SK-N-SH (cell line): ENCODE results near the gene LEO1. TPM values are rescaled to one million over a fixed set of nuclear protein-coding genes. Genes with fewer than 3 reads are reported as not detected.

Source experiments
- CTCF ChIA-PET: fragments of 300-600, 350-600 bp; formaldehyde crosslinking; extraction: SDS; loops from one replicate; lab custom pipeline; 2021; lab: Yijun Ruan, JAX
- POLR2A ChIA-PET: fragments of 350-600 bp; sonication (Branson Sonifier 250); formaldehyde crosslinking; extraction: SDS; loops from one replicate; lab custom pipeline; 2020; ENCODE audit warnings: antibody characterized with exemption, inconsistent platforms; lab: Yijun Ruan, JAX
- DNase-seq: peaks from one replicate; pipeline ENCODE4 v3.0.0; 2012
- H2AFZ ChIP-seq: fragments of 200-600 bp; sonication (generic); 2 replicates; pipeline ENCODE4 v1.8.1; 2016; ENCODE audit warnings: antibody characterized with exemption, mild to moderate bottlenecking, low read depth
- H3F3A ChIP-seq: fragments of 200-600 bp; sonication (generic); replicated peaks from 2 replicates; pipeline ENCODE3; 2016; ENCODE audit warnings: antibody characterized with exemption, mild to moderate bottlenecking; ENCODE audit not compliant: insufficient read depth
- H3K27ac ChIP-seq, 2 experiments: fragments of 200-500 bp in 1 of 2; fragments of 200-600 bp in 1 of 2; sonication (Bioruptor generic) in 1 of 2; sonication (generic), shearing (Covaris generic) in 1 of 2; 2 replicates each; pipeline versions ENCODE4 v1.5.1 to v1.6.1; 2014 to 2016; ENCODE audit warnings: low read depth in 2 of 2, inconsistent platforms in 1 of 2, low read length in 1 of 2, mild to moderate bottlenecking in 1 of 2, mixed read lengths in 1 of 2
- H3K27me3 ChIP-seq: fragments of 200-600 bp; sonication (generic), shearing (Covaris generic); 2 replicates; pipeline ENCODE4 v1.6.1; 2016; ENCODE audit warnings: mixed run types; ENCODE audit not compliant: insufficient read depth
- H3K36me3 ChIP-seq, 2 experiments: fragments of 200-500 bp in 1 of 2; fragments of 200-600 bp in 1 of 2; sonication (Bioruptor generic) in 1 of 2; sonication (generic) in 1 of 2; replicated peaks in 1 of 2; 2 replicates each; pipeline versions ENCODE3 to v1.5.1; 2014 to 2016; ENCODE audit warnings: low read length in 1 of 2, mild to moderate bottlenecking in 1 of 2; ENCODE audit not compliant: insufficient read depth in 2 of 2, control insufficient read depth in 1 of 2
- H3K4me1 ChIP-seq, 2 experiments: fragments of 200-500 bp in 1 of 2; fragments of 200-600 bp in 1 of 2; sonication (Bioruptor generic) in 1 of 2; sonication (generic), shearing (Covaris generic) in 1 of 2; 2 replicates each; pipeline versions ENCODE4 v1.5.1 to v1.6.1; 2014 to 2016; ENCODE audit warnings: low read depth in 1 of 2, low read length in 1 of 2, mixed run types in 1 of 2; ENCODE audit not compliant: insufficient read depth in 2 of 2, control insufficient read depth in 1 of 2
- H3K4me2 ChIP-seq: fragments of 200-600 bp; sonication (generic), shearing (Covaris generic); 2 replicates; pipeline ENCODE4 v1.6.1; 2017; ENCODE audit warnings: mixed run types
- H3K4me3 ChIP-seq, 2 experiments: fragments of 200-500 bp in 1 of 2; fragments of 200-600 bp in 1 of 2; sonication (Bioruptor generic) in 1 of 2; sonication (generic), shearing (Covaris generic) in 1 of 2; 2 replicates each; pipeline versions ENCODE4 v1.5.1 to v1.8.1; 2014 to 2016; ENCODE audit warnings: low read depth in 2 of 2, inconsistent platforms in 1 of 2, low read length in 1 of 2, mild to moderate bottlenecking in 1 of 2, mixed read lengths in 1 of 2, moderate library complexity in 1 of 2
- H3K79me2 ChIP-seq: fragments of 200-600 bp; sonication (generic); 2 replicates; pipeline ENCODE4 v1.8.1; 2017; ENCODE audit warnings: mild to moderate bottlenecking; ENCODE audit not compliant: insufficient read depth
- H3K9ac ChIP-seq: fragments of 200-600 bp; sonication (generic); 2 replicates; pipeline ENCODE4 v1.6.1; 2017; ENCODE audit warnings: mixed run types
- H3K9me2 ChIP-seq: fragments of 200-600 bp; sonication (generic); 2 replicates; pipeline ENCODE4 v1.6.1; 2017; ENCODE audit warnings: mixed run types
- H3K9me3 ChIP-seq: fragments of 200-600 bp; sonication (generic); 2 replicates; pipeline ENCODE4 v1.6.1; 2017; ENCODE audit warnings: mixed run types, mild to moderate bottlenecking, moderate library complexity
- H4K20me1 ChIP-seq: fragments of 200-600 bp; sonication (generic); 2 replicates; pipeline ENCODE4 v1.6.1; 2017; ENCODE audit warnings: mild to moderate bottlenecking, mixed run types; ENCODE audit not compliant: insufficient read depth
- FOXJ3 ChIP-seq: sonication (generic); formaldehyde crosslinking; IDR thresholded peaks from 2 replicates; pipeline ENCODE4 v1.5.1; 2020; ENCODE audit warnings: mild to moderate bottlenecking, missing genetic modification reagents
- FOXM1 ChIP-seq: IDR thresholded peaks from 2 replicates; pipeline ENCODE4 v1.4.0; 2012; ENCODE audit warnings: low read depth, mild to moderate bottlenecking
- GABPA ChIP-seq: IDR thresholded peaks from 2 replicates; pipeline ENCODE4 v1.4.0; 2012; ENCODE audit warnings: low read depth, mild to moderate bottlenecking
- MXI1 ChIP-seq: IDR thresholded peaks from 2 replicates; pipeline ENCODE4 v1.6.1; 2012; ENCODE audit warnings: mild to moderate bottlenecking, low read depth, low read length, improper control_type of control experiment
- RCOR1 ChIP-seq: fragments of 150-350 bp; IDR thresholded peaks from 2 replicates; pipeline ENCODE4 v1.6.1; 2017; ENCODE audit warnings: antibody characterized with exemption, low read length
- RXRA ChIP-seq: IDR thresholded peaks from 2 replicates; pipeline ENCODE4 v1.4.0; 2012; ENCODE audit warnings: low read depth, mild to moderate bottlenecking, borderline replicate concordance
- SMC3 ChIP-seq: IDR thresholded peaks from 2 replicates; pipeline ENCODE4 v1.6.1; 2012; ENCODE audit warnings: low read depth, low read length, improper control_type of control experiment
- TAF1 ChIP-seq: IDR thresholded peaks from 2 replicates; pipeline ENCODE4 v1.6.1; 2012; ENCODE audit warnings: low read depth, mild to moderate bottlenecking, low read length, moderate library complexity, borderline replicate concordance
- TEAD4 ChIP-seq: IDR thresholded peaks from 2 replicates; pipeline ENCODE4 v1.4.0; 2012; ENCODE audit warnings: mild to moderate bottlenecking, borderline replicate concordance; ENCODE audit not compliant: insufficient read depth
- USF2 ChIP-seq: fragments of 150-350 bp; IDR thresholded peaks from 2 replicates; pipeline ENCODE4 v1.6.1; 2017; ENCODE audit warnings: antibody characterized with exemption, low read length, low read depth, borderline replicate concordance
- ZBTB33 ChIP-seq: IDR thresholded peaks from 2 replicates; pipeline ENCODE4 v1.4.0; 2012; ENCODE audit warnings: low read depth, borderline replicate concordance
- WGBS: methylation state at CpG from one replicate; pipeline ENCODE4 v1.1.6; 2017; ENCODE audit warnings: low lambda C conversion rate; 5-methylcytosine and 5-hydroxymethylcytosine counted together
- polyA plus RNA-seq, 3 experiments: library from polyadenylated mRNA; depleted of rRNA; stranded (reverse); fragments of >200 nt; gene quantifications; 2 replicates each; pipeline ENCODE4 v1.2.3, GENCODE V29; 2012
- TF ChIP-seq, protein P1 (sequence below): IDR thresholded peaks from 2 replicates; pipeline ENCODE4 v1.4.0; 2012; ENCODE audit warnings: low read depth

The LEO1 gene
- polyA plus RNA-seq, 1 of the 3 experiments (the other 2 are of a cell fraction) = 6.7 TPM

DNA sequence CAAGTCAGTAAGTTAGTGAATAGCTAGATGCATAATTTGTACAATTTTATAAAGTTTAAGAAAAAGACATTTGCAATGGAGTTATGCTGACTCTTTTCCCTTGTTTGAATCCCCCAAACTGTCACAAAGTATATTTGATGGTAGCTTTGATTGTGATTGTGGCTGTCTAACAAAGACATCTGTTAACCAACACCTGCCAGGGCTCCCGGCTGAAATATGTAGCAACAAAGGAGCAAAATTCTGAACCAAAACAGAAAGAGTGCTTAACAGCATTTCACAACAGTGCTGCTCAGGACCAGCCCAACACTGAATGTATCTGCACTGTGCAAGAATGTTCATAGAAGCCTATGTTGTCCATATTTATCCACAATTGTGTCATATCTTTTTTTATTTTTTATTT lies 39.4 kb downstream of the LEO1 start (continued):
- TF ChIP-seq ZBTB33 = no peak
- TF ChIP-seq GABPA = no peak
- no peak for TF ChIP-seq FOXM1
- no peak for TF ChIP-seq TEAD4
- TF ChIP-seq MXI1 = no peak

- no peaks in the 10 kb centered on the region for H3K9me3 ChIP-seq
- WGBS = 95% methylated on average over 4 of the region's 4 CpGs
- no peak overlapping the region for H3K9ac ChIP-seq
- no peak for DNase-seq
- H3K27me3 ChIP-seq = no peaks in the 10 kb centered on the region
- H3K4me2 ChIP-seq = no peak overlapping the region
- no peaks in the 10 kb centered on the region for H3K79me2 ChIP-seq
- peaks cover 30% of the 10 kb centered on the region for H3F3A ChIP-seq
- CTCF ChIA-PET = interaction anchor here (1.4 kb wide), 1 partner anchor 14 kb away, joined by 5 read pairs; no protein-coding TSS in a partner anchor
- H4K20me1 ChIP-seq = no peaks in the 10 kb centered on the region
- peaks cover 14 to 16% of the 10 kb centered on the region in 2 experiments for H3K36me3 ChIP-seq
- H3K27ac ChIP-seq = no peak overlapping the region
- POLR2A ChIA-PET = no interaction called here
- TF ChIP-seq FOXJ3 (no peak), SMC3 (no peak), USF2 (no peak), TAF1 (no peak), RXRA (no peak), RCOR1 (no peak)
- H3K4me3 ChIP-seq = no peak overlapping the region
- H2AFZ ChIP-seq = no peak overlapping the region
- no peaks in the 10 kb centered on the region; a peak in 1 of 4 replicates for H3K4me1 ChIP-seq
- H3K9me2 ChIP-seq = no peaks in the 10 kb centered on the region
Measured at GRCh38 chr15:51931638-51932037, 39.9 kb downstream of the LEO1 start.

DNA sequence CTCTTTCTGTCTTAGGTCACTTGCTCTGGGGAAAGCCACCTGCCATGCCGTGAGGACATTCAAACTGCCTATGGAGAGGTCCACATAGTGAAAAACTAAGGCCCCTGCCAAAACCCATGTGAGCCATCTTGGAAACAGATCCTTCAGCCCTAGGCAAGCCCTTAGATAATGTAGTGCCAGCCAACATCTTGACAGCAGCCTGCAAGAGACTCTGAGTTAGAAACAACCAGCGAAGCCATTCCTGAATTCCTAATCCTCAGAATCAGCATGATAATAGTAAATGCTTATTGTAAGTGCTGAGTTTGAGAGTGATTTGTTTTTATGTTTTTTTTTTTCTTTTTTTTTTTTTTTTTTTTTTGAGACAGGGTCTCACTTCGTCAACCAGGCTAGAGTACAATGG lies 40.6 kb downstream of the LEO1 start:
- CTCF ChIA-PET = interaction anchor here (0.6 to 1.0 kb wide), 2 partner anchors 13 to 155 kb away, joined by 3 to 4 read pairs; no protein-coding TSS in a partner anchor
- Histone ChIP-seq H3K27me3 (no peaks in the 10 kb centered on the region), H3K79me2 (no peaks in the 10 kb centered on the region), H3K4me1 (no peaks in the 10 kb centered on the region; a peak in 1 of 4 replicates), H3K9ac (no peak overlapping the region), H2AFZ (no peak overlapping the region), H4K20me1 (no peaks in the 10 kb centered on the region), H3F3A (peaks cover 26% of the 10 kb centered on the region)
- 98% methylated on average over 3 of the region's 3 CpGs for WGBS
- DNase-seq = no peak
- TF ChIP-seq SMC3 = no peak
- TF ChIP-seq USF2 = no peak
- TF ChIP-seq, protein P1, sequence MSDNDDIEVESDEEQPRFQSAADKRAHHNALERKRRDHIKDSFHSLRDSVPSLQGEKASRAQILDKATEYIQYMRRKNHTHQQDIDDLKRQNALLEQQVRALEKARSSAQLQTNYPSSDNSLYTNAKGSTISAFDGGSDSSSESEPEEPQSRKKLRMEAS = no peak
- TF ChIP-seq, all 33 proteins: peak for 0
- Histone ChIP-seq H3K27ac (no peak overlapping the region), H3K9me2 (no peaks in the 10 kb centered on the region), H3K9me3 (no peaks in the 10 kb centered on the region), H3K4me2 (no peak overlapping the region), H3K4me3 (no peak overlapping the region), H3K36me3 (peaks cover 9 to 23% of the 10 kb centered on the region in 2 experiments)
- POLR2A ChIA-PET = no interaction called here
